Measurements from ENCODE around the gene SCAMP2. TPM values are rescaled to one million over a fixed set of nuclear protein-coding genes. Genes with fewer than 3 reads are reported as not detected.

Gene SCAMP2
- total RNA-seq, 1 experiment from 2014 or later: 50.2 TPM

GRCh38 chr15:74869726-74870407 is 3.3 kb downstream of the SCAMP2 start:
- no peak overlapping the region for H2BK20ac ChIP-seq (ENCODE audit: low read depth, low read length, poor library complexity, severe bottlenecking)
- Mint-ChIP-seq H3K9me3 (peaks cover 4% of the 10 kb centered on the region in 2 experiments; a peak in 3 of 5 replicates), H3K4me1 (peaks cover 14 to 23% of the 10 kb centered on the region in 2 experiments), H3K36me3 (ENCODE audit: insufficient read depth in 1 of 3, low read depth in 3 of 3) (peaks cover 8 to 28% (median 17%) of the 10 kb centered on the region in 3 experiments), H3K27ac (no peak overlapping the region), H3K4me3 (no peak overlapping the region), H3K27me3 (ENCODE audit: low read depth) (no peaks in the 10 kb centered on the region)
- H3K4me1 ChIP-seq (ENCODE audit: insufficient read depth, low read length): no peaks in the 10 kb centered on the region
- H3K23ac ChIP-seq (ENCODE audit: insufficient read length, low read depth, low read length): no peak overlapping the region
- H2BK5ac ChIP-seq (ENCODE audit: insufficient read length, low read length): no peak overlapping the region
- H3K9ac ChIP-seq (ENCODE audit: extremely low read depth, insufficient read length, low read length): no peak overlapping the region
- H4K5ac ChIP-seq (ENCODE audit: insufficient read length, low read depth, low read length): no peak overlapping the region
- H2AFZ ChIP-seq (ENCODE audit: low read length): no peak overlapping the region
- H4K20me1 ChIP-seq (ENCODE audit: control insufficient read depth, insufficient read depth, insufficient read length): peaks cover 3% of the 10 kb centered on the region
- no peak overlapping the region for H3K18ac ChIP-seq (ENCODE audit: insufficient read length, low read depth, low read length)
- TF ChIP-seq, protein P1, sequence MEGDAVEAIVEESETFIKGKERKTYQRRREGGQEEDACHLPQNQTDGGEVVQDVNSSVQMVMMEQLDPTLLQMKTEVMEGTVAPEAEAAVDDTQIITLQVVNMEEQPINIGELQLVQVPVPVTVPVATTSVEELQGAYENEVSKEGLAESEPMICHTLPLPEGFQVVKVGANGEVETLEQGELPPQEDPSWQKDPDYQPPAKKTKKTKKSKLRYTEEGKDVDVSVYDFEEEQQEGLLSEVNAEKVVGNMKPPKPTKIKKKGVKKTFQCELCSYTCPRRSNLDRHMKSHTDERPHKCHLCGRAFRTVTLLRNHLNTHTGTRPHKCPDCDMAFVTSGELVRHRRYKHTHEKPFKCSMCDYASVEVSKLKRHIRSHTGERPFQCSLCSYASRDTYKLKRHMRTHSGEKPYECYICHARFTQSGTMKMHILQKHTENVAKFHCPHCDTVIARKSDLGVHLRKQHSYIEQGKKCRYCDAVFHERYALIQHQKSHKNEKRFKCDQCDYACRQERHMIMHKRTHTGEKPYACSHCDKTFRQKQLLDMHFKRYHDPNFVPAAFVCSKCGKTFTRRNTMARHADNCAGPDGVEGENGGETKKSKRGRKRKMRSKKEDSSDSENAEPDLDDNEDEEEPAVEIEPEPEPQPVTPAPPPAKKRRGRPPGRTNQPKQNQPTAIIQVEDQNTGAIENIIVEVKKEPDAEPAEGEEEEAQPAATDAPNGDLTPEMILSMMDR (conservative IDR thresholded peaks at IDR 0.05): no peak
- no peak overlapping the region for H2AK5ac ChIP-seq (ENCODE audit: insufficient read length, low read length)
- peaks cover 2% of the 10 kb centered on the region for H3K79me1 ChIP-seq (ENCODE audit: insufficient read depth, low read depth, low read length, poor library complexity, severe bottlenecking)
- H2BK15ac ChIP-seq (ENCODE audit: low read depth, low read length): no peak overlapping the region
- no CpG with 5 or more reads among the region's 6 CpGs for WGBS (ENCODE audit: extremely low coverage, insufficient read length, low lambda C conversion rate)
- no peaks in the 10 kb centered on the region for H3K27me3 ChIP-seq (ENCODE audit: insufficient read depth, low read length)
- H4K91ac ChIP-seq (ENCODE audit: insufficient read length, low read depth, low read length): no peak overlapping the region
- H3K9me3 ChIP-seq (ENCODE audit: control insufficient read depth, low read depth, low read length): no peaks in the 10 kb centered on the region
- peaks cover 12% of the 10 kb centered on the region for H3K23me2 ChIP-seq (ENCODE audit: insufficient read length, low read depth, low read length, poor library complexity, severe bottlenecking)
- peaks cover 16% of the 10 kb centered on the region; the same call in 1 of the 2 replicates for H3K79me2 ChIP-seq (ENCODE audit: insufficient read depth, low read length)
- H3K4me2 ChIP-seq (ENCODE audit: insufficient read depth, insufficient read length, low read length): no peak overlapping the region
- H3K27ac ChIP-seq (ENCODE audit: insufficient read length, low read depth, low read length): no peak overlapping the region
- no peak overlapping the region for H3K14ac ChIP-seq (ENCODE audit: insufficient read depth, low read length)
- no peak overlapping the region for H2BK120ac ChIP-seq (ENCODE audit: low read depth, low read length, poor library complexity, severe bottlenecking)
- H3K56ac ChIP-seq (ENCODE audit: insufficient read length, low read depth, low read length): no peak overlapping the region
- no peak overlapping the region for H3K4ac ChIP-seq (ENCODE audit: low read depth, low read length)
- H3T11ph ChIP-seq (ENCODE audit: low read length): no peak overlapping the region
- no peak overlapping the region for H4K8ac ChIP-seq (replicated peaks; ENCODE audit: insufficient read length, low read depth, low read length)
- H2BK12ac ChIP-seq (ENCODE audit: insufficient read length, low read depth, low read length): no peak overlapping the region
- DNase-seq: no peak
